ENCODE results near the gene RFX7.

RFX7 gene

DNA sequence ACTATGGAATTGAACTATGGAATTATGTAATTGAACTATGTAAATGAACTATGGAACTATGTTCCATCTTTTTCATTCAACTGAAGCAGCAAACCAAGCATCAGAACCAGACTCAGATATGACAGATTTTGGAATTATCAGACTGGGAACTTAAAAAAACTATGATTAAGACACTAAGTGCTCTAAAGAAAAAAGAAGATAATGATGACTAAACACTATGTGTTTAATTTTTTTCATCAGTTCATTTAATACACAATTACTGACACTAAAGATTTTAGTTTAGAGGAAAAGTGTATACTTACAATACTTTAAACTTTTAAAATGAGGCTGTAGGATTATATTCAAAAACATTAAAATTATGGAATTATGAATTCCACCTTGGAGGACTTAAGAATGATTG lies 15.3 kb downstream of the RFX7 start:
- Histone ChIP-seq H3K36me3 (no peaks in the 10 kb centered on the region), H3K27me3 (ENCODE audit: insufficient read depth, low read depth, severe bottlenecking) (no peaks in the 10 kb centered on the region), H3K4me3 (ENCODE audit: low read depth, low read length) (no peak overlapping the region), H3K9me3 (ENCODE audit: severe bottlenecking) (peaks cover 10% of the 10 kb centered on the region), H3K27ac (no peak overlapping the region)
- no peak for DNase-seq
- TF ChIP-seq CTCF (IDR thresholded peaks at IDR 0.05; ENCODE audit: low read depth, low read length): no peak

GRCh38 chr15:56227780-56228179 lies 15.9 kb downstream of the RFX7 start:
- TF ChIP-seq CTCF (IDR thresholded peaks at IDR 0.05; ENCODE audit: low read depth, low read length): no peak
- Histone ChIP-seq H3K4me3 (ENCODE audit: low read depth, low read length) (no peak overlapping the region), H3K9me3 (ENCODE audit: severe bottlenecking) (peaks cover 8% of the 10 kb centered on the region), H3K36me3 (no peaks in the 10 kb centered on the region), H3K27ac (no peak overlapping the region), H3K27me3 (ENCODE audit: insufficient read depth, low read depth, severe bottlenecking) (no peaks in the 10 kb centered on the region)
- DNase-seq: no peak

- no peak for TF ChIP-seq CTCF (IDR thresholded peaks at IDR 0.05; ENCODE audit: low read depth, low read length)
- peaks cover 4% of the 10 kb centered on the region for H3K9me3 ChIP-seq (ENCODE audit: severe bottlenecking)
- no peak for DNase-seq
- no peaks in the 10 kb centered on the region for H3K36me3 ChIP-seq
- no peaks in the 10 kb centered on the region for H3K27me3 ChIP-seq (ENCODE audit: insufficient read depth, low read depth, severe bottlenecking)
- H3K4me3 ChIP-seq (ENCODE audit: low read depth, low read length): no peak overlapping the region
- no peak overlapping the region for H3K27ac ChIP-seq
Measured at GRCh38 chr15:56227306-56227705, 16.4 kb downstream of the RFX7 start.

DNA sequence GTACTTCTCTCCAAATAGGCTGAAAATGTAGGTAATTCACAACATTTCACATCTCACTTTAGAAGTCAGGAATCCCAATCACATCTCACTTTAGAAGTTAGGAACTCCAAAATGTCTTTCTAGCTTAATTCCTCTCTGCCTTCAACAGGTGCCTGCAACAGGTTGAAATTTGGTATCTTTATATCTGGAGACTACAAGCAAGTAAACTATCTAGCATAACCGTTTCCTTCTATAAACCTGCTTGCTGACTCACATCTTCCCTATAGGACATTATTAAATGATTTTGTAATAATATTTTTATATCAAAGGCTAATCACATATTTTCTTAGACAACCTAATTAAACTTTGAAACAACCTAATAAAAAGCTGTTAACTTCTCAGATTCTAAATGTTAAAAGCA lies 18.2 kb downstream of the RFX7 start:
- Histone ChIP-seq H3K27me3 (ENCODE audit: insufficient read depth, low read depth, severe bottlenecking) (no peaks in the 10 kb centered on the region), H3K9me3 (ENCODE audit: severe bottlenecking) (no peaks in the 10 kb centered on the region), H3K36me3 (no peaks in the 10 kb centered on the region), H3K27ac (no peak overlapping the region), H3K4me3 (ENCODE audit: low read depth, low read length) (no peak overlapping the region)
- TF ChIP-seq CTCF (IDR thresholded peaks at IDR 0.05; ENCODE audit: low read depth, low read length): no peak
- DNase-seq: no peak

- Histone ChIP-seq H3K4me3 (ENCODE audit: low read depth, low read length) (no peak overlapping the region), H3K36me3 (no peaks in the 10 kb centered on the region), H3K27me3 (ENCODE audit: insufficient read depth, low read depth, severe bottlenecking) (no peaks in the 10 kb centered on the region), H3K27ac (no peak overlapping the region), H3K9me3 (ENCODE audit: severe bottlenecking) (no peaks in the 10 kb centered on the region)
- no peak for DNase-seq
- TF ChIP-seq CTCF (IDR thresholded peaks at IDR 0.05; ENCODE audit: low read depth, low read length): no peak
Measured at GRCh38 chr15:56222302-56222701, 21.4 kb downstream of the RFX7 start.

DNA sequence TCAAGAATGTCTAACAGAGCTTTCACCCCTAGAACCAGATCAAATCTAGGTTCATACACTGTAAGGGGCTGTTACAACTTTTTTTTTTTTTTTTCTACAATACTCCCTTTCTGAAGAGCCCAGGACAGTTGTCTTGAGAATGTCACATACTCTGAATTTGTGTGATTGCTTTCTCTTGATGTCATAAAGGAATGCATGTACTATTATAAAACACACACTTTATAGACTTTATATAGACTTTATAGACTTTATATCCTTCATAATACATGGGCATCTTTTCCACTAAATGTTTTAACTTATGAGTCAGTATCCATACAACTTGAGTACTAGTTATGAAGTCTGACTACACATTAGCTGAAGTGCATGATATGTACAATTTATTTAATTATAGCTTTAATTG lies 26.3 kb downstream of the RFX7 start:
- Histone ChIP-seq H3K9me3 (ENCODE audit: severe bottlenecking) (no peaks in the 10 kb centered on the region), H3K36me3 (no peaks in the 10 kb centered on the region), H3K27ac (no peak overlapping the region), H3K4me3 (ENCODE audit: low read depth, low read length) (no peak overlapping the region), H3K27me3 (ENCODE audit: insufficient read depth, low read depth, severe bottlenecking) (no peaks in the 10 kb centered on the region)
- no peak for DNase-seq
- no peak for TF ChIP-seq CTCF (IDR thresholded peaks at IDR 0.05; ENCODE audit: low read depth, low read length)

Measured in WERI-Rb-1 (cell line).